Liver (tissue), 9 donors: ENCODE measurements around the gene HMSD. TPM values are rescaled to one million over a fixed set of nuclear protein-coding genes. Genes with fewer than 3 reads are reported as not detected.

Experiments
- DNase-seq: peaks from one replicate; pipeline ENCODE4 v3.0.0-alpha.2; 2017; ENCODE audit warnings: low spot score
- H3K27ac ChIP-seq, 2 donors: one replicate each; pipeline ENCODE4 v1.7.0; 2013; ENCODE audit warnings: inconsistent platforms in 2 of 2, low read length in 2 of 2, control low read depth in 1 of 2, low read depth in 1 of 2, mild to moderate bottlenecking in 1 of 2
- H3K27me3 ChIP-seq, 4 donors: one replicate each; pipeline versions ENCODE4 v1.6.1 to v1.7.0; 2013; ENCODE audit warnings: low read length in 3 of 4, inconsistent platforms in 1 of 4, mild to moderate bottlenecking in 1 of 4, moderate library complexity in 1 of 4; ENCODE audit not compliant: control insufficient read depth in 4 of 4, insufficient read depth in 4 of 4
- H3K36me3 ChIP-seq, 4 donors: one replicate each; pipeline versions ENCODE4 v1.6.1 to v1.7.0; 2013; ENCODE audit warnings: low read length in 3 of 4, mild to moderate bottlenecking in 3 of 4, low read depth in 1 of 4, moderate library complexity in 1 of 4; ENCODE audit not compliant: control insufficient read depth in 4 of 4, insufficient read depth in 3 of 4
- H3K4me1 ChIP-seq, 4 donors: one replicate each; pipeline versions ENCODE4 v1.6.1 to v1.7.0; 2013; ENCODE audit warnings: low read length in 3 of 4, mild to moderate bottlenecking in 3 of 4, moderate library complexity in 1 of 4; ENCODE audit not compliant: control insufficient read depth in 4 of 4, insufficient read depth in 4 of 4
- H3K4me3 ChIP-seq, 3 donors: one replicate each; pipeline versions ENCODE4 v1.6.1 to v1.7.0; 2013; ENCODE audit warnings: low read length in 3 of 3, control low read depth in 1 of 3, low read depth in 1 of 3, mild to moderate bottlenecking in 1 of 3
- H3K9ac ChIP-seq, 2 donors: one replicate each; pipeline ENCODE4 v1.7.0; 2013; ENCODE audit warnings: low read length in 2 of 2, mild to moderate bottlenecking in 2 of 2, moderate library complexity in 2 of 2, control low read depth in 1 of 2, low read depth in 1 of 2
- H3K9me3 ChIP-seq, 4 donors: one replicate each; pipeline versions ENCODE4 v1.6.1 to v1.7.0; 2013; ENCODE audit warnings: low read length in 3 of 4; ENCODE audit not compliant: control insufficient read depth in 4 of 4
- ATF3 ChIP-seq: IDR thresholded peaks from 2 replicates; pipeline ENCODE4 v1.6.1; 2016; ENCODE audit warnings: antibody characterized with exemption
- CTCF ChIP-seq: fragments of 150-350 bp; IDR thresholded peaks from 2 replicates; pipeline ENCODE4 v1.5.1; 2017; ENCODE audit warnings: improper control_type of control experiment, low read depth, low read length; ENCODE audit not compliant: missing input control
- EGR1 ChIP-seq, 2 donors: IDR thresholded peaks; 2 replicates each; pipeline ENCODE4 v1.6.1; 2016 to 2018; ENCODE audit warnings: antibody characterized with exemption in 2 of 2, low read depth in 2 of 2
- FOXA1 ChIP-seq: IDR thresholded peaks from 2 replicates; pipeline ENCODE4 v1.6.1; 2016; ENCODE audit warnings: antibody characterized with exemption
- FOXA2 ChIP-seq: IDR thresholded peaks from 2 replicates; pipeline ENCODE4 v1.6.1; 2016; ENCODE audit warnings: antibody characterized with exemption
- GABPA ChIP-seq, 2 donors: IDR thresholded peaks in 1 of 2; conservative IDR thresholded peaks in 1 of 2; 2 replicates each; pipeline ENCODE4 v1.6.1; 2016; ENCODE audit warnings: antibody characterized with exemption in 2 of 2, mild to moderate bottlenecking in 1 of 2, moderate library complexity in 1 of 2
- HNF4A ChIP-seq, 2 donors: conservative IDR thresholded peaks; 2 replicates each; pipeline ENCODE4 v1.6.1; 2016; ENCODE audit warnings: antibody characterized with exemption in 2 of 2, mild to moderate bottlenecking in 2 of 2
- HNF4G ChIP-seq: IDR thresholded peaks from 2 replicates; pipeline ENCODE4 v1.6.1; 2016; ENCODE audit warnings: antibody characterized with exemption
- JUND ChIP-seq, 2 donors: IDR thresholded peaks; 2 replicates each; pipeline ENCODE4 v1.6.1; 2016; ENCODE audit warnings: antibody characterized with exemption in 2 of 2
- MAX ChIP-seq: IDR thresholded peaks from 2 replicates; pipeline ENCODE4 v1.6.1; 2016; ENCODE audit warnings: antibody characterized with exemption
- RAD21 ChIP-seq, 2 donors: IDR thresholded peaks; 2 replicates each; pipeline ENCODE4 v1.6.1; 2016; ENCODE audit warnings: antibody characterized with exemption in 2 of 2, mild to moderate bottlenecking in 2 of 2
- REST ChIP-seq: IDR thresholded peaks from 2 replicates; pipeline ENCODE4 v1.6.1; 2016; ENCODE audit warnings: antibody characterized with exemption, mild to moderate bottlenecking
- RXRA ChIP-seq, 2 donors: IDR thresholded peaks; 2 replicates each; pipeline ENCODE4 v1.6.1; 2017 to 2018; ENCODE audit warnings: antibody characterized with exemption in 2 of 2, mild to moderate bottlenecking in 1 of 2
- SP1 ChIP-seq: IDR thresholded peaks from 2 replicates; pipeline ENCODE4 v1.6.1; 2018; ENCODE audit warnings: antibody characterized with exemption, mild to moderate bottlenecking
- TAF1 ChIP-seq: conservative IDR thresholded peaks from 2 replicates; pipeline ENCODE4 v1.6.1; 2016; ENCODE audit warnings: antibody characterized with exemption, mild to moderate bottlenecking
- YY1 ChIP-seq: IDR thresholded peaks from 2 replicates; pipeline ENCODE4 v1.6.1; 2016; ENCODE audit warnings: antibody characterized with exemption, mild to moderate bottlenecking
- ZBTB33 ChIP-seq: IDR thresholded peaks from 2 replicates; pipeline ENCODE4 v1.6.1; 2016; ENCODE audit warnings: antibody characterized with exemption
- polyA plus RNA-seq, 2 donors: library from polyadenylated mRNA; stranded (reverse) in 1 of 2; unstranded in 1 of 2; fragments of 200-250 nt in 1 of 2; fragments of >200 nt in 1 of 2; fragmentation: Nextera tagmentation in 1 of 2; extraction: Ambion mirVana in 1 of 2; gene quantifications; one replicate each; pipeline versions ENCODE4 v1.2.1 to v1.2.3, GENCODE V29; 2013 to 2015
- total RNA-seq, 2 donors: library from RNA; depleted of rRNA; stranded (reverse); fragments of >200 nt; gene quantifications; one replicate each; pipeline ENCODE4 v1.2.3, GENCODE V29; 2014
- donor health status: healthy.
- donor health status: healthy.
- donor health status: healthy.
- donor health status: healthy.
- donor health status: healthy.

Gene HMSD
- total and polyA plus RNA-seq, 4 donors: 0.13 to 0.28 (median 0.14) TPM; not detected in 1

GRCh38 chr18:63906056-63906455 is 43.0 kb upstream of the HMSD start (continued):
- TF ChIP-seq REST: no peak
- no peak for TF ChIP-seq HNF4A (conservative IDR thresholded peaks at IDR 0.05)

GRCh38 chr18:63907664-63908063 is 41.4 kb upstream of the HMSD start, which contains the start of gene SERPINB10:
Gene SERPINB10 (plus strand): TSS chr18:63907958. CDS start chr18:63915511, 7,553 bp downstream.
- TF ChIP-seq ATF3: no peak
- TF ChIP-seq RXRA (IDR thresholded peaks at IDR 0.05): no peak
- TF ChIP-seq ZBTB33: no peak
- no peak for TF ChIP-seq EGR1 (IDR thresholded peaks at IDR 0.05; ENCODE audit: low read depth in 2 of 2)
- no peak for TF ChIP-seq GABPA (IDR thresholded peaks at IDR 0.05 in 1 of 2, conservative IDR thresholded peaks at IDR 0.05 in 1 of 2)
- TF ChIP-seq FOXA2: no peak
- no peak for TF ChIP-seq JUND (IDR thresholded peaks at IDR 0.05)
- no peak for TF ChIP-seq HNF4G
- TF ChIP-seq REST: no peak
- no peak for TF ChIP-seq FOXA1
- TF ChIP-seq CTCF: no peak
- TF ChIP-seq YY1: no peak
- TF ChIP-seq RAD21 (IDR thresholded peaks at IDR 0.05): no peak
- no peak for TF ChIP-seq MAX
- TF ChIP-seq SP1: no peak
- no peak for TF ChIP-seq TAF1
- Histone ChIP-seq H3K27ac (no peak within 1 kb of the TSS), H3K4me3 (no peak within 1 kb of the TSS), H3K36me3 (no peaks in the 10 kb centered on the region), H3K4me1 (no peaks in the 10 kb centered on the region), H3K27me3 (no peaks in the 10 kb centered on the region), H3K9me3 (no peaks in the 10 kb centered on the region), H3K9ac (no peak within 1 kb of the TSS)
- DNase-seq: no peak
